HG02852 (cell line): ENCODE measurements around the gene KCP.

Source experiments
- ATAC-seq: cut with Tn5 transposase; IDR thresholded peaks from one replicate; pipeline ENCODE4 v1.9.1; 2021; ENCODE audit warnings: mild to moderate bottlenecking, moderate library complexity; ENCODE audit not compliant: unreplicated experiment

The KCP gene

GRCh38 chr7:128843938-128844621, 66.4 kb downstream of the KCP start:
- no peak for ATAC-seq

- ATAC-seq: no peak
Observed at GRCh38 chr7:128842674-128843641, 67.6 kb downstream of the KCP start.

- no peak for ATAC-seq
Observed at GRCh38 chr7:128841921-128842673, 68.4 kb downstream of the KCP start.

- ATAC-seq: no peak
Observed at GRCh38 chr7:128841171-128841690, 69.3 kb downstream of the KCP start.

GRCh38 chr7:128840326-128841170, 70.0 kb downstream of the KCP start:
- no peak for ATAC-seq

GRCh38 chr7:128839751-128840177, 70.7 kb downstream of the KCP start:
- no peak for ATAC-seq

- no peak for ATAC-seq
Observed at GRCh38 chr7:128838981-128839731, 71.4 kb downstream of the KCP start.

DNA sequence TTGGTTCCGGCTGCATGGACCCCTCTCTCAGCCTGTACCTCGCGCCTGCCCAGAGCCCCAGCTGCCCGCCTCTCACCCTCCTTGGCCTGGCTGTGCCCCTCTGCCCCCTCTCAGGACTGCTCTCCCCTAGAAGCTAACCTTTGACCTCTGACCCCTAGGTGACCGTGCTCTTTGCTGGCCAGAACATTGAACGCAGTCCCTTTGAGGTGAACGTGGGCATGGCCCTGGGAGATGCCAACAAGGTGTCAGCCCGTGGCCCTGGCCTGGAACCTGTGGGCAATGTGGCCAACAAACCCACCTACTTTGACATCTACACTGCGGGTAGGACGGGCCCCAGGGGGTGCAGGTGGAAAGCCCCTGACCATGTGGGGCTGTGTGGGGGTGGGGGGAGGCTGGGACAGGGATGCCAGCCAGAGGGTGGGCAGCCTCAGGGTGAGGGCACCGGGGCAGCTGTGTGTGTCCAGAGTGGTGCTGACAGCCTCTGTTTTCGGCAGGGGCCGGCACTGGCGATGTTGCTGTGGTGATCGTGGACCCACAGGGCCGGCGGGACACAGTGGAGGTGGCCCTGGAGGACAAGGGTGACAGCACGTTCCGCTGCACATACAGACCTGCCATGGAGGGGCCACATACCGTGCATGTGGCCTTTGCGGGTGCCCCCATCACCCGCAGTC, 72.3 kb downstream of the KCP start:
- no peak for ATAC-seq

GRCh38 chr7:128837521-128837921, 73.0 kb downstream of the KCP start:
- ATAC-seq: no peak

GRCh38 chr7:128836729-128837348, 73.7 kb downstream of the KCP start:
- ATAC-seq: no peak

- ATAC-seq: no peak
Observed at GRCh38 chr7:128835790-128836641, 74.5 kb downstream of the KCP start.

- ATAC-seq: no peak
Observed at GRCh38 chr7:128835231-128835751, 75.2 kb downstream of the KCP start.

DNA sequence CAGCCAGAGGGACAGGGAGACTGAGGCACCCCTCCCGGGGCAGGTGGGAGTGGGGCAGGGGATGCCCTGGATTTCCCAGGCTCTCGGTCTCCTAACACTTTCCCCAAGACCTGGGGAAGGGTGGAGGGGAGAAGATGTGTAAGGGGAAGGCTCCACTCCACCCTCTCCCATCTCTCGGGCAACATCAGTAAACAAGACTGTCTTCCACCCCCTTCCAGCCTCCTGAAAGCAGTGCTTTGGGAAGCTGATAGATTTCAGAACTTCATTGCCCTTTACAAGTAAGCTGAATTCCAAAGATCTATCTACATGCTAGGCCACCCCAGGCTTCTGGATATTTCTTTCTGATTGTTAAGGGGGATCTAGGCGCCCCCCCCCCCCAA, 76.6 kb downstream of the KCP start:
- no peak for ATAC-seq

DNA sequence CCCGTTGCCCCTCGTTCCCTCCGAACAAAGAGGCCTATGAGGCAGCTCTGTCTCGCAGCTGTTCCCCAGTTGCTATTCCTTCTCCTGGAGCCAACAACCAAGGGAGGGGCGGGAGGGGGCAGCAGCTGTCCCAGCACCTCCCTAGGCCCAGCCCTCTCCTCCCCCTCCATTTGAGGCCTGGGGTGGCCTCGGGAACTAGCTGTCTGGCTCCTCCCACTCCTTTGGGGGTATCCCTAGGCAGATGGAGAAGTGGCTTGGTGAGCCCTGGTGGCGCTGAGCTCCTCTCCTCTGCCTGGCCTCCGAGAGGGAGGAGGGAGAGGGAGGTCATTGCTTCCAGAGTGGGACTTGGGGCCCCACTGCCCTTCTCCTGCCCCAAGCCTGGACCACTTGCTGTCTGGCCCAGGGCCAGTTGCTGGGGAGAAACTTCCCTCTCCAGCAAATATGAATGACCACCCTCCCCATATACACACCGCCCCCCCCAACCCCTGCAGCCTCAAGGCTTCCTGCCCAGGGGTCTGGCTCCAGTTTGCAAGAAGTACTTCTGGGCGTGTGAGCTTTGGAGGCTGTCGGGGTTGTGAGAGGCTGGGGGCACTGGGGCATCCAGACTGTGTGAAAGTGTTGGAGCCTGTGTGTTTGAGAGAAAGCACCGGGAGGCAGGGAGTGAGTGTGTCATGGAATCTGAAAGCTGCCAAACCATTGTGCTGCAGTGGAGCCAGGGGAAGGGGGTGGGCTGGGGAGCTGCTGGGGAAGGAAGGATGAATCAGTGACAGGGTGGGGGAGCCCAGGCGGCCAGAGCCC, 77.2 kb downstream of the KCP start:
- ATAC-seq: no peak

GRCh38 chr7:128832880-128833147, 77.7 kb downstream of the KCP start:
- no peak for ATAC-seq

DNA sequence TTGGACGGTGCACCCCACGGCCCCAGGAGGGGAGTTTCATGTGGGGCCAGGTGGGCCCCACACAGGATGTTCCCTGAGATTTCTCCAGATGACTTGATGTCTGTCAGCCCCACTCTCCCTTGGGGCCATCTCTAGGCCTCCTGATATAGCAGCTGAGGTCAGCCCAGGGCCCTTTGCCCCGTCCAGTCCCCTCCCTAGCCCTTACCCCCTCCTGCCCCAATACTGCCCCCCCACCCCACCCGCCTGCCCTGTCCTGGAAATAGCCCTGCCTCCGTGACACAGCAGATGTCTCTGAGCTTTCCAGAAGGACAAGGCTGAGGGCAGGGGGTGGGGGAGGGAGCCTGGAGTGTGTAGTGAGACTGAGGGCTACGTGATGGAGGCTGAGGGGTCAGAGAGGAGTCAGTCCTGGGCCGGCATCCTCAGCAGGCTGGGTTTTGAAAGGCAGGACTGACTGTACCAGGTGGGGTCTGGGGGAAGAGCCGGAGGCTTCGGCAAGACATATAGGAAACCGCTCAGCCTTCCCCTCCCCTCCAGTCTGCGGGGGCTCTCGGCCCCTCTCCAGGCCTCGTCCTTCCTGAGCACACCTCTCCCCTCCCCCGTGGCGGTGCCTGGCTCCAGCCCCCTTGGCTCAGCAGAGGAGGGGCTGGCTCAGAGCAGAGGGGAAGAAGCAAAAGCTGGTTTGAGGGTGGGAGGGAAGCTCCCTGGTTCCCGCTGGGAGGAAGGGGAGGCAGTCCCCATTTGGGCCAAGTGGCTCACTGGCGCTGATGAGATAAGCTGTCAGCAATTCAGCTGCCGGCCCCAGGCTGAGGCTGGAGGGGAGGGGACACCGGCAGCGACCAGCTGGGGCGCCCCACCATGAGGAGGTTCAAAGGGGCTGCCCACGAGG, 78.3 kb downstream of the KCP start:
- ATAC-seq: no peak
